Endometrial microvascular endothelial cells (primary cell): ENCODE data around the gene USP50. TPM values are rescaled to one million over a fixed set of nuclear protein-coding genes. Genes with fewer than 3 reads are reported as not detected.

Experiments
- total RNA-seq: library from RNA; depleted of rRNA; stranded (reverse); fragments of >200 nt; gene quantifications from one replicate; pipeline ENCODE4 v1.2.3, GENCODE V29; 2015; ENCODE audit errors: inconsistent ontology term

USP50 gene
- total RNA-seq, 1 donor from 2014 or later = not detected

Other genes starting within 250 kb of the USP50 start
- gene GABPB1, start 191.5 kb downstream of the USP50 start, total RNA-seq = 48.5 TPM
- gene USP8, start 122.3 kb downstream of the USP50 start, total RNA-seq = 35.6 TPM
- 20.5 TPM for gene TRPM7, start 140.1 kb upstream of the USP50 start, total RNA-seq
- 90.2 TPM for gene SPPL2A, start 219.0 kb upstream of the USP50 start, total RNA-seq